Renal cortical epithelial cell (primary cell): ENCODE data around the gene CCDC142. TPM values are rescaled to one million over a fixed set of nuclear protein-coding genes. Genes with fewer than 3 reads are reported as not detected.
"Not testable (repeated sequence)": the region's sequence is repeated elsewhere in the genome, so short reads cannot be mapped to it uniquely, and the experiment has no call there.

ENCODE experiments used
- DNase-seq: peaks from one replicate; pipeline ENCODE4 v3.0.0-alpha.2; 2011; ENCODE audit warnings: low read depth
- total RNA-seq: library from RNA; depleted of rRNA; stranded (reverse); fragments of >200 nt; gene quantifications from 2 replicates; pipeline ENCODE4 v1.2.3, GENCODE V29; 2014

Gene CCDC142
- total RNA-seq, 1 donor from 2014 or later, result 12.8 TPM

GRCh38 chr2:74471332-74472065, 11.3 kb downstream of the CCDC142 start:
- no peak for DNase-seq

- DNase-seq, result not testable (repeated sequence)
Measured at GRCh38 chr2:74470742-74471141, 12.1 kb downstream of the CCDC142 start.

GRCh38 chr2:74464406-74464805, 18.4 kb downstream of the CCDC142 start:
- DNase-seq, result no peak

GRCh38 chr2:74462786-74463105, 20.1 kb downstream of the CCDC142 start:
- DNase-seq, result no peak

GRCh38 chr2:74462054-74462785, 20.6 kb downstream of the CCDC142 start:
- no peak for DNase-seq

- DNase-seq, result no peak
Measured at GRCh38 chr2:74461187-74462053, 21.4 kb downstream of the CCDC142 start.

GRCh38 chr2:74460187-74460586, 22.6 kb downstream of the CCDC142 start:
- not testable (repeated sequence) for DNase-seq

GRCh38 chr2:74459503-74460118, 23.2 kb downstream of the CCDC142 start:
- not testable (repeated sequence) for DNase-seq

- DNase-seq, result no peak
Measured at GRCh38 chr2:74458938-74459363, 23.8 kb downstream of the CCDC142 start.

GRCh38 chr2:74458132-74458937, 24.5 kb downstream of the CCDC142 start, which contains the start of gene WBP1:
WBP1 (plus strand) TSS chr2:74458438; CDS start chr2:74458603, 165 bp downstream.
- DNase-seq, result peak; percentile 100

- DNase-seq, result no peak
Measured at GRCh38 chr2:74457549-74458131, 25.2 kb downstream of the CCDC142 start.

- no peak for DNase-seq
Measured at GRCh38 chr2:74457129-74457548, 25.7 kb downstream of the CCDC142 start.

- DNase-seq, result peak; percentile 95
Measured at GRCh38 chr2:74454654-74455511, 27.9 kb downstream of the CCDC142 start, which contains the start of gene INO80B. INO80B (plus strand) TSS chr2:74455087; CDS start chr2:74455117, 30 bp downstream.

GRCh38 chr2:74450570-74451190, 32.1 kb downstream of the CCDC142 start:
- DNase-seq, result no peak

- DNase-seq, result no peak
Measured at GRCh38 chr2:74448771-74449170, 34.0 kb downstream of the CCDC142 start.

- peak; percentile 54 for DNase-seq
Measured at GRCh38 chr2:74447230-74447999, 35.4 kb downstream of the CCDC142 start.

GRCh38 chr2:74444498-74445318, 38.1 kb downstream of the CCDC142 start:
- DNase-seq, result no peak
